ENCODE data around the gene RNGTT. TPM values are rescaled to one million over a fixed set of nuclear protein-coding genes. Genes with fewer than 3 reads are reported as not detected.
A peak's percentile ranks its signal among the peaks of the same experiment; 100 is the strongest.

Gene RNGTT
- total RNA-seq, 1 experiment from 2014 or later = 15.2 TPM

DNA sequence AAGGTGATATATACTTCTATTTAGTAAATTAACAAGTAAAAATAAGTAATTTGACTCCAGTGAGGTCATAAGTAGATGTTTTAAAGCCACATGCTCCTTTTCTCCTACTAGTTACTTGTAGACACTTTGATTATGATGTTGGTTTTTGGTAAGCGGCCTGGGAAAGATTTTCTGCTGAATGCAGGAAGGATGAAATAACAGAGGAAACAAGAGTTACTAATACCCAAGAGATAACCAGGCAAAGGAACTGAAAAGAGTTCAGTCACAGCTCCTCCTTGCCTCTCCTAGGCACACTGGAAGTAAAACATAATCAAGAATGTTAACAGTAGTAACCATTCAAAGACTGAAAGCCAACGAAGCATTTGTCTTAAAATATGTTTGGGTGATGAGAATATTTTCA, 203.3 kb downstream of the RNGTT start:
- CTCF ChIA-PET = no interaction called here

DNA sequence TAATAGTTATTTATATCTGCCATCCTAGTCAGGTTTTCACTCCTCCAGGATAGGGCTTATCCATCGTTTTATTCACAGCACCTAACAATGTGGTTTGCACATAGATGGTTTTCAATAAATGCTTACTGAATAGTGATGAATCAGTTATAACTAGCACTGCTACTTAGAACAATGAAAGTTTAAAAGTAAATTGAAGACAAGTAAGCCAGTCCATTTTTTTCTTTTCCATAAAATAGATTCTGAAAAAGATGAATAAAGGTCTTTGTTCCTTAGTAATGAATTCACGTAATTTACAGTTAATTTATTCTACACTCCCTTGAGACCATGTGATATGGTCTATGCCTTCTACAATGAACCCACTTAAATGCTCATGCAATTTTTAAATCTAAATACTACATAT, 212.5 kb downstream of the RNGTT start:
- H3K9me3 ChIP-seq (ENCODE audit: insufficient read depth, low read depth) = no peaks in the 10 kb centered on the region
- no peak overlapping the region for H3K4me2 ChIP-seq
- H3K27ac ChIP-seq = no peak overlapping the region
- no peaks in the 10 kb centered on the region for H3K27me3 ChIP-seq (ENCODE audit: insufficient read depth, low read depth)
- CTCF ChIA-PET = no interaction called here
- intact Hi-C loops (cut with micrococcal nuclease; ENCODE audit: unreplicated experiment) = no loop called here
- H3K4me3 ChIP-seq = no peak overlapping the region
- H3K9me2 ChIP-seq (ENCODE audit: insufficient read depth) = no peaks in the 10 kb centered on the region
- no peak for DNase-seq
- H3K79me2 ChIP-seq (ENCODE audit: low read depth) = no peaks in the 10 kb centered on the region
- H3K36me3 ChIP-seq (ENCODE audit: low read depth) = no peaks in the 10 kb centered on the region
- H2AFZ ChIP-seq = no peak overlapping the region
- BruUV-seq (replicated peaks) = no TSS peak
- TF ChIP-seq, protein P1, sequence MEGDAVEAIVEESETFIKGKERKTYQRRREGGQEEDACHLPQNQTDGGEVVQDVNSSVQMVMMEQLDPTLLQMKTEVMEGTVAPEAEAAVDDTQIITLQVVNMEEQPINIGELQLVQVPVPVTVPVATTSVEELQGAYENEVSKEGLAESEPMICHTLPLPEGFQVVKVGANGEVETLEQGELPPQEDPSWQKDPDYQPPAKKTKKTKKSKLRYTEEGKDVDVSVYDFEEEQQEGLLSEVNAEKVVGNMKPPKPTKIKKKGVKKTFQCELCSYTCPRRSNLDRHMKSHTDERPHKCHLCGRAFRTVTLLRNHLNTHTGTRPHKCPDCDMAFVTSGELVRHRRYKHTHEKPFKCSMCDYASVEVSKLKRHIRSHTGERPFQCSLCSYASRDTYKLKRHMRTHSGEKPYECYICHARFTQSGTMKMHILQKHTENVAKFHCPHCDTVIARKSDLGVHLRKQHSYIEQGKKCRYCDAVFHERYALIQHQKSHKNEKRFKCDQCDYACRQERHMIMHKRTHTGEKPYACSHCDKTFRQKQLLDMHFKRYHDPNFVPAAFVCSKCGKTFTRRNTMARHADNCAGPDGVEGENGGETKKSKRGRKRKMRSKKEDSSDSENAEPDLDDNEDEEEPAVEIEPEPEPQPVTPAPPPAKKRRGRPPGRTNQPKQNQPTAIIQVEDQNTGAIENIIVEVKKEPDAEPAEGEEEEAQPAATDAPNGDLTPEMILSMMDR (conservative IDR thresholded peaks at IDR 0.05) = no peak
- TF ChIP-seq EZH2 (IDR thresholded peaks at IDR 0.05; ENCODE audit: low read depth) = no peak
- H3K4me1 ChIP-seq (replicated peaks; ENCODE audit: insufficient read depth) = no peaks in the 10 kb centered on the region
- POLR2A ChIA-PET (ENCODE audit: unreplicated experiment) = no interaction called here
- no peaks in the 10 kb centered on the region for H4K20me1 ChIP-seq (ENCODE audit: insufficient read depth)
- H3F3A ChIP-seq (ENCODE audit: insufficient read depth, low read depth) = no peaks in the 10 kb centered on the region

More for the DNA sequence above, 203.3 kb downstream of the RNGTT start:
- no peak overlapping the region for H3K4me2 ChIP-seq
- no peaks in the 10 kb centered on the region for H3K9me3 ChIP-seq (ENCODE audit: insufficient read depth, low read depth)
- no peak overlapping the region for H3K4me3 ChIP-seq
- no peak for DNase-seq
- intact Hi-C loops (cut with micrococcal nuclease; ENCODE audit: unreplicated experiment) = no loop called here
- H3K4me1 ChIP-seq (replicated peaks; ENCODE audit: insufficient read depth) = no peaks in the 10 kb centered on the region
- no peak for TF ChIP-seq EZH2 (IDR thresholded peaks at IDR 0.05; ENCODE audit: low read depth)
- TF ChIP-seq, protein P1 (conservative IDR thresholded peaks at IDR 0.05) = no peak
- no peaks in the 10 kb centered on the region for H3K27me3 ChIP-seq (ENCODE audit: insufficient read depth, low read depth)
- POLR2A ChIA-PET (ENCODE audit: unreplicated experiment) = no interaction called here
- H3K27ac ChIP-seq = no peak overlapping the region
- no peak overlapping the region for H2AFZ ChIP-seq
- no peaks in the 10 kb centered on the region for H3K9me2 ChIP-seq (ENCODE audit: insufficient read depth)
- no peaks in the 10 kb centered on the region for H4K20me1 ChIP-seq (ENCODE audit: insufficient read depth)
- no TSS peak for BruUV-seq (replicated peaks)
- H3K79me2 ChIP-seq (ENCODE audit: low read depth) = no peaks in the 10 kb centered on the region
- no peaks in the 10 kb centered on the region for H3K36me3 ChIP-seq (ENCODE audit: low read depth)
- no peaks in the 10 kb centered on the region for H3F3A ChIP-seq (ENCODE audit: insufficient read depth, low read depth)

DNA sequence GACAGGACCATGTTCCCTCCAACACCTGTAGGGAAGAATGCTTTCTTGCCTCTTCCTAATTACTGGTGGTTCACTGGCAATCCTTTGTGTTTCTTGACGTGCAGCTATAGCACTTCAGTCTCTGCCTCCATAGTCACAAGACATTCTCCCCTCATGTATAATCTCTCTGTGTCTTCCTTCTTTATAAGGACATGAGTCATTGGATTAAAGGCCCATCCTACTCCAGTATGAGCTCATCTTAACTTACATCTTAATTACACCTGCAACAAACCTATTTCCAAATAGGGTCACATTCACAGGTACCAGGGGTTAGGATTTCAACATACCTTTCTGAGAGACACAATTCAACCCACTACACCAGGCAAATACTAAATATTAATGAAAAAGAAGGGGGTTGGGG, 213.6 kb downstream of the RNGTT start:
- CTCF ChIA-PET = no interaction called here
- Histone ChIP-seq H3K36me3 (ENCODE audit: low read depth) (no peaks in the 10 kb centered on the region), H3K4me1 (replicated peaks; ENCODE audit: insufficient read depth) (no peaks in the 10 kb centered on the region), H4K20me1 (ENCODE audit: insufficient read depth) (no peaks in the 10 kb centered on the region), H3K79me2 (ENCODE audit: low read depth) (no peaks in the 10 kb centered on the region), H3F3A (ENCODE audit: insufficient read depth, low read depth) (no peaks in the 10 kb centered on the region), H3K27me3 (ENCODE audit: insufficient read depth, low read depth) (no peaks in the 10 kb centered on the region), H3K9me2 (ENCODE audit: insufficient read depth) (no peaks in the 10 kb centered on the region), H2AFZ (no peak overlapping the region), H3K27ac (no peak overlapping the region), H3K4me3 (no peak overlapping the region), H3K9me3 (ENCODE audit: insufficient read depth, low read depth) (no peaks in the 10 kb centered on the region), H3K4me2 (no peak overlapping the region)
- POLR2A ChIA-PET (ENCODE audit: unreplicated experiment) = no interaction called here
- TF ChIP-seq, protein P1 (conservative IDR thresholded peaks at IDR 0.05) = no peak
- no peak for TF ChIP-seq EZH2 (IDR thresholded peaks at IDR 0.05; ENCODE audit: low read depth)
- peak in 1 of 2 experiments; percentile 33 for DNase-seq
- intact Hi-C loops (cut with micrococcal nuclease; ENCODE audit: unreplicated experiment) = no loop called here
- no TSS peak for BruUV-seq (replicated peaks)
